GM18951 (cell line): ENCODE measurements around the gene RAD51B.

Experiments
- POLR2A ChIP-seq: IDR thresholded peaks from 4 replicates; pipeline ENCODE4 v1.6.1; 2011; ENCODE audit warnings: mild to moderate bottlenecking; ENCODE audit not compliant: insufficient read length, insufficient read depth; ENCODE audit errors: extremely low read depth
- in situ Hi-C: fragments of 300-500 bp; cut with MboI; formaldehyde crosslinking; loops from one replicate; pipeline ENCODE4 v1.12.0; 2022; ENCODE audit warnings: low sequenced_read_pairs, mixed read lengths, inconsistent platforms; ENCODE audit not compliant: unreplicated experiment

RAD51B gene

DNA sequence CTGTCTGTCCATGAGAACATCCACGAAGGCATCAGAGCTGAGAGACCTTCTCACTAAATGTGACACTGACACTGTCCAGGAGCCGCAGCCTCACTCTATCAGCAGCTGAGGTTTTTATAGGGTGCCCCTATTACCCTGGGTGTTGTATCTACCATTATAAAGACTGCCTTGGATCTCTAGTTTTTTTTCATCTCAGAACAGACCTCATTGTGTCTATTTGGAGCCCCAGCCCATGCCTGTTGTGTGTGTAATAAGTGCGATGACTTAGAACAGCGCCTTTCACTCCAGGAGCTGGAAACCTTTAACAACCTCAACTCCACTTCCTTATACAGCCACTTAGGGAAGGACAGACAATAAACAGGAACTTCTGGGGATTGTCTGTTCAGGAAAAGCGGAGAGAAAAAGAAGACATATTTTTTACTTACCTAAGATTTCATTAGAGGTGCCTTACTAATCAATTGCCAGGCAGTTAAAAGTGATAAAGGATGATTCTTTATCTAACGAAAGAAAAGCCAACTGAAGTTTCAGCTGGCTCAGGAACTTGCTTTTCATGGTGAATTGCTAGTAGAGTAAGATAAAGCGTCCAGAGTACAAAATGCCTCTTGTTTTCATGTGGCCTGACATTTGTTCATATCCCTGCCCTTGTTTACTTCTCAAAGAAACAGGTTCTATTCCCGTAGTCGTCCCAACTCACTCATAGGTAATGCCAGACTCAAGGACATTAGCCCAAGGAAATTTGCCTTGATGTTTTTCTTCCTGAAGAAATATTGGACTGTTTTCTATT is 420.6 kb downstream of the RAD51B start:
- in situ Hi-C loops, result loop anchor here (10.0 kb wide), 2 partner anchors 295 to 575 kb away; no protein-coding TSS in a partner anchor
- TF ChIP-seq POLR2A, result no peak

- TF ChIP-seq POLR2A, result no peak
- in situ Hi-C loops, result loop anchor here (10.0 kb wide), 2 partner anchors 297 to 573 kb away; no protein-coding TSS in a partner anchor
These were observed 422.4 kb downstream of the RAD51B start for GRCh38 chr14:68241862-68242487.

DNA sequence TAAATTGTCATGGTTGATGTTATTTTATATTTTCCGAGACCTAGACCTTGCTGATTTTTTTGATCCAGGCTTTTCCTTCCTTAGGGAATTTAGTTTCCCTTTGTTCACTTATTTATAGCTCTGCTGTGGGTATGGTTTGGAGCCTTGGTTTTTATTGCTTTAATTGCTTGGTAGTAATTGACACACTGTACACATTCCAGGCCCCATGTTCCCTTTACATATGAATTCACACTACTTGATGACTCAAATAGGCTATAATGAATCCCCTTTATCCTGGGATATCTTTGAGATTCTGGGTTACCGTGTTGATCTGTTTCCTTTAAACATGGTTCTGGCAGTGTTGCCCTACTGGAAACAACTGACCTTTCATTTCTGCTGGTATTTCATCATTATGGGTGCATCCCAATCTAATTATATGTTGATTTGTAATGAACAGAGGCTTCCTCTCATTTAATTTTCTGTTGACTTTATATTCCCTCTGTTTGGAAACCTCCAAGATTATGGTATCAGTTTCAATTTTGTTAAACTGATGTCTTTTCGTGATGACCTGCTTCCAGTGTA is 424.0 kb downstream of the RAD51B start:
- TF ChIP-seq POLR2A, result no peak
- in situ Hi-C loops, result loop anchor here (10.0 kb wide), 2 partner anchors 299 to 571 kb away; no protein-coding TSS in a partner anchor

- in situ Hi-C loops, result loop anchor here (10.0 kb wide), 2 partner anchors 300 to 570 kb away; no protein-coding TSS in a partner anchor
- TF ChIP-seq POLR2A, result no peak
These were observed 424.8 kb downstream of the RAD51B start for GRCh38 chr14:68244262-68244980.

DNA sequence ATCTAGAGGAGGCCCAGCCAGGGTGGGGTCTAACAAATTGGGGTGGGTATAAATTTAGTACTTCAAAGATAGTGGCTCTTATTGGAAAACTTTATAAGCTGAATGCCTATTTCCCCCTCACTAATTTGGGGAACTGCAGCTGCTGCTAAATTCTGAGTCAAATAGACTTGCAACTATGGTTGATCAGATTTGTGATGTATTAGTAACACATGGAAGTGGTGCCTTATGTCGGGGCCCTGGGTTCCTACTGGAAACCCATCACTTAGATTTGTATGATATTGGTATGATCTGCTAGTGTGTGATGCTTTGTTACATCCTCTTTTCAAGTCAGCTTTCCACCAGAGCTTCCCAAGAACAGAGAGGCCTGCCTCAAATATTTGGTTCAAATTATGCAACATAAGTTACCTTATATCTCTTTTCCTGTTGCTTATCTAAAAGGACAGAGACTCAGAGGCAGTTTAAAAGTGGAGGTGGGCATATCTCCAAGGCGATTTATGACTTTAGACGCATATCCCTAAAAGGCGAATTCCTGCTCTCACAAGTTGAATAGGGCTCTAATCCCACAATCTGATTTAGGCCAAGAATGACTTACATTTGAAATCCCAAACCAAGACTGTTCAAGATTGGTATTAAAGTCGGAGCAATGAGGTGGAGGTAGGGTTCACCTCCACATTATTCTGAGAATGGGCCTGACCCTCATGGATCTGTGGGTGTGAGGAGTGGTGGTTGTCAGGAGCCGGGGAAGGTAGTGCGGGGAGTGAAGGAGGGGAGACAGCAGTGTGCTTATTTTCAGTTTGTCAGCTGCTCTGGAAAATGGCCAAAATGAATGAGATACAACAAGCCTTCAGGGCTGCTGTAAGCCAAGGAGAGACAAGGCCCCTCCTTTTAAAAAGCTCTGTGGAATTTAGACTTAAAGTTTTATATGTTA is 425.8 kb downstream of the RAD51B start:
- TF ChIP-seq POLR2A, result no peak
- in situ Hi-C loops, result loop anchor here (10.0 kb wide), 2 partner anchors 301 to 569 kb away; no protein-coding TSS in a partner anchor

DNA sequence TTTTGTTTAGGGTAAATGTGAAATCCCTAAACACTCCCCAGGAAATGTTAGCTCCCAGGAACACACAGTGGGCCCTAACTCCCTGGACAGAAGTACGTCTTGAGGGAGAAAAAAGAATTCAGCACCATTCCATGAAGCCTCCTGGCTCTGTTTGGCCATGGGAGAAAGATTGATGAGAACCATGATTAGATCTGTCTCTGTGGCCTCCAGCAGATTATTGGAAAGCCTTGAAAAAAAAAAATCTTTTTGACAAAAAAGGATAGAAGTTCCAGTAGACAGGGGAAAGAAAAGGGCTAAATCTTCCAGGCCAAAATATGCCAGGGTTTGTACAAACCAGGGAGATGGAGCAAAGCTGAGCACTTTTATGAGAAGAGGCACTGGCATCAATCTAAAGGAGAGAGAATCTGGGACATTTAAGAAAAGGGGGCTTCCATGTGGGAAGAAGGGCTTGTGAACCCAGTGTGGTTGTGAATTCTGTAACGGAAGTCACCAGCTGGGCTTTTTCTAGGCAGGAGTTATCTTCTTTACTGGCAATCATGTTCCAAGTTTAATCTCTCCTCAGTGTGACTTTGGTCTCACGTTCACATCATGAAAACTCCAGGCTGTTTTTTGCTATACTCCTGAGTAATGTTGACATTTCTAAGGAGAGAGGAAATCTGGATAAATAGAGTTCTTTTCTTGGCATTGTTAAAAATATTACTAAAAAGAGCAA is 426.7 kb downstream of the RAD51B start:
- TF ChIP-seq POLR2A, result no peak
- in situ Hi-C loops, result loop anchor here (10.0 kb wide), 2 partner anchors 301 to 569 kb away; no protein-coding TSS in a partner anchor

DNA sequence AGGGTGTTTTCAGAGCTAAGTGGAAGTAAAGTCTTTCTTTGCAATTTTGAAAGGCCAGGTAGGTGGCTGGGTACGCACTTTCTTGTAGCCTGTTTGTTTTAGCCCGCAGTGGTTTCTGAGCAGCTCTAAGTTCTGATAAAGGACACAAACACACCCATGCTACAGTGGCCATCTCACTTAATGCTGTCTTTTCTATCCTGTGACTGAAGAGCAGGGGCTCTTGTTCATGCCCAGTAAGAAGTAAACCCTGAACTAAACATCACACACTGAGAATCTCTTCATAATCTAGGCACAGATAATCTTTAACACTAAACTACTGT is 427.2 kb downstream of the RAD51B start:
- no peak for TF ChIP-seq POLR2A
- in situ Hi-C loops, result loop anchor here (10.0 kb wide), 2 partner anchors 302 to 568 kb away; no protein-coding TSS in a partner anchor

DNA sequence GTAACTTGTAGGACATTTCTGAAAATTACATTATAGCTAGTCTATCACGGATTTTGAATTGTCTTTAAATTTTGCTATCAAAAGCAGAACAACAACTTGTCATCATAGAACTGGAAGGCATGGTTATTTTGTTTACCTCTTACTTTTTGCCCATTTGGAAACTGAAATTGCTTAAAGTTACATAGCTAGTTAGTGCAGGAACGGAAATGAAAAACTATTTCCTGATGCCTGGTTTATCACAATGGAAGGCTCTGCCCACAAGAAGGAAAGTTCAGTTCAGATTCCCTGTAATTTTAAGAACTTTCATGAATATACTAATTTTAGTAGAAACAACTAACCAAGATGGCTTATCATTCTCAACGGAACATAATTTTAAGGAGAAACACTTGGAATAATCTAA is 427.7 kb downstream of the RAD51B start:
- no peak for TF ChIP-seq POLR2A
- in situ Hi-C loops, result loop anchor here (10.0 kb wide), 2 partner anchors 302 to 568 kb away; no protein-coding TSS in a partner anchor

DNA sequence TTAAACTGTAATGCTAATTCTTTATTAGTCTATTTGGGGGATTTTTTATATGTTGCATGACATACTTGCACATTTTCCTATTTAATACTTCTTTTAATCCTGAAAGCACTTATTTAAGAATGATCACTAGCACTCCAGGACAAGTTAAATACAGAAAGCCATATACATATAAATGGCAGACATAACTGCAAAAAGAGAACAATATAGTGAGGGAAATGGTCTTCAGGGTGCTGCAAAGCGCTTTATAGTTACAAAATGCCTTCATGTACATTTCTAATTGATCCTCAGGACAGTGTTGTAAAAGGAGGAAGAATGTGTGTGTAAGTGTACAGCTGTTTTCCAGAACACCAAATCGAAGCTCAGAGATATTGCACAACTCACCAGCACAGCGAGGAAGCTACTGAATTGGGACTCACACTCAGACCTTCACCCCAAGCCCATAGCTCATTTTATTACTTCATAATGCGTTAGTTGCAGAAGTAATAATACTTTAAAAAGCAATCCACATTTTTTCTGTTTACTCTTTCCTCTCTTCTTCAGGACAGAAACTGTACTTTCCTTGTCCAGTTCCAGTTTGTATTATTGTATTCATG is 428.2 kb downstream of the RAD51B start:
- in situ Hi-C loops, result loop anchor here (10.0 kb wide), 2 partner anchors 303 to 567 kb away; no protein-coding TSS in a partner anchor

GRCh38 chr14:68248481-68249255 is 429.1 kb downstream of the RAD51B start:
- no peak for TF ChIP-seq POLR2A
- in situ Hi-C loops, result loop anchor here (10.0 kb wide), 2 partner anchors 304 to 566 kb away; no protein-coding TSS in a partner anchor

More for the DNA sequence above, 428.2 kb downstream of the RAD51B start:
- TF ChIP-seq POLR2A, result no peak
